PC-3 (cell line): ENCODE measurements around the gene KRT31.

Source experiments
- CTCF ChIP-seq: fragments of 300-600 bp; sonication (generic); conservative IDR thresholded peaks from 2 replicates; pipeline ENCODE4 v1.5.1; 2017; ENCODE audit warnings: antibody characterized with exemption, low read depth, mild to moderate bottlenecking, low read length
- EZH2 ChIP-seq: fragments of 300-600 bp; sonication (generic); IDR thresholded peaks from one replicate; pipeline ENCODE4 v1.6.1; 2017; ENCODE audit warnings: antibody characterized with exemption, mild to moderate bottlenecking, low read length; ENCODE audit not compliant: unreplicated experiment
- EZH2phosphoT487 ChIP-seq: fragments of 300-600 bp; sonication (generic); IDR thresholded peaks from 2 replicates; pipeline ENCODE4 v1.6.1; 2018; ENCODE audit warnings: mild to moderate bottlenecking, antibody characterized with exemption, low read length, borderline replicate concordance

- TF ChIP-seq CTCF (no peak), EZH2phosphoT487 (no peak), EZH2 (no peak)
Observed at GRCh38 chr17:41352597-41353366, 44.6 kb downstream of the KRT31 start.
